MM.1S (cell line): ENCODE measurements around the gene DDIT3.

Experiments
- DNase-seq: peaks from one replicate; pipeline ENCODE4 v3.0.0-alpha.2; 2015
- H2AFZ ChIP-seq: fragments of 300-600 bp; sonication (generic); 2 replicates; pipeline ENCODE4 v1.6.0; 2016; ENCODE audit warnings: antibody characterized with exemption, low read length
- H3F3A ChIP-seq: fragments of 300-600 bp; sonication (generic); 2 replicates; pipeline ENCODE4 v1.6.1; 2016; ENCODE audit warnings: mild to moderate bottlenecking, antibody characterized with exemption, low read length, moderate library complexity, mixed read lengths; ENCODE audit not compliant: insufficient read depth
- H3K27ac ChIP-seq: fragments of 300-600 bp; sonication (generic); 2 replicates; pipeline ENCODE4 v1.5.1; 2016; ENCODE audit warnings: mild to moderate bottlenecking, low read length
- H3K27me3 ChIP-seq: fragments of 300-600 bp; sonication (generic); replicated peaks from 2 replicates; pipeline ENCODE4 v1.6.0; 2016; ENCODE audit warnings: low read length; ENCODE audit not compliant: insufficient read depth
- H3K36me3 ChIP-seq: fragments of 300-600 bp; sonication (generic); replicated peaks from 2 replicates; pipeline ENCODE4 v1.6.1; 2016; ENCODE audit warnings: mild to moderate bottlenecking, low read length, mixed read lengths; ENCODE audit not compliant: insufficient read depth
- H3K4me1 ChIP-seq: fragments of 300-600 bp; sonication (generic); 2 replicates; pipeline ENCODE4 v1.6.1; 2016; ENCODE audit warnings: low read length, mixed read lengths
- H3K4me2 ChIP-seq: fragments of 300-600 bp; sonication (generic); 2 replicates; pipeline ENCODE4 v1.6.0; 2016; ENCODE audit warnings: low read depth, low read length
- H3K4me3 ChIP-seq: fragments of 300-600 bp; sonication (generic); 2 replicates; pipeline ENCODE4 v1.5.1; 2016; ENCODE audit warnings: low read length, mixed read lengths
- H3K79me2 ChIP-seq: fragments of 300-600 bp; sonication (generic); 2 replicates; pipeline ENCODE4 v1.6.1; 2016; ENCODE audit warnings: mixed run types, low read length, mixed read lengths
- H3K9ac ChIP-seq: fragments of 300-600 bp; sonication (generic); 2 replicates; pipeline ENCODE4 v1.6.1; 2016; ENCODE audit warnings: low read length, mixed read lengths
- H3K9me2 ChIP-seq: fragments of 300-600 bp; sonication (generic); replicated peaks from 2 replicates; pipeline ENCODE4 v1.6.1; 2016; ENCODE audit warnings: mild to moderate bottlenecking, low read length, mixed read lengths; ENCODE audit not compliant: insufficient read depth
- H3K9me3 ChIP-seq: fragments of 300-600 bp; sonication (generic); replicated peaks from 2 replicates; pipeline ENCODE4 v1.6.1; 2016; ENCODE audit warnings: mild to moderate bottlenecking, low read length, mixed read lengths; ENCODE audit not compliant: insufficient read depth
- H4K20me1 ChIP-seq: fragments of 300-600 bp; sonication (generic); 2 replicates; pipeline ENCODE4 v1.6.1; 2016; ENCODE audit warnings: mild to moderate bottlenecking, low read length, moderate library complexity, mixed read lengths; ENCODE audit not compliant: insufficient read depth
- CTCF ChIP-seq: fragments of 300-600 bp; sonication (generic); IDR thresholded peaks from 2 replicates; pipeline ENCODE4 v1.5.1; 2016; ENCODE audit warnings: antibody characterized with exemption, low read length, mixed read lengths
- EZH2 ChIP-seq: fragments of 300-600 bp; sonication (generic); optimal IDR thresholded peaks from 2 replicates; pipeline ENCODE3; 2017; ENCODE audit warnings: low read depth, mild to moderate bottlenecking, antibody characterized with exemption, low read length, mixed read lengths
- EZH2phosphoT487 ChIP-seq: fragments of 300-600 bp; sonication (generic); IDR thresholded peaks from 2 replicates; pipeline ENCODE4 v1.6.1; 2018; ENCODE audit warnings: antibody characterized with exemption, low read length

DDIT3 gene

DNA sequence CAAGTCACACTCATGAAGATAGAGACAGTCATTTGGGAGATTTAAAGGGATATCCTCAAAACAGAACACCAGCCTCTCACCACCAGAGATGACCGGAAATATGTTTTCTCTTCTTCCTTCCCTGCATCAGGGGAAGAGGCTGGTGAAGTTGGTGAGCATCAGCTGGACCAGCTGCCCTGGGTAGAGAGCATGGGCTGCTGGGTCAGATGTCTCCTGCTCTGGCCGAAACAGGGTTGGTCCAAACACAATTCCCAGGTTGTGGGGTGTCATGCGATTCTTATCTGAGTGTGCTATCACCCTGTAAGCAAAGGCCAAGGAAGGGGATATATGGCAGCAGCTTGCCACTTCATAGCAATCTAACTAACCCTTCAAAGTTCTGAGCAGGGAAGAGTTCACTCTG is 47.9 kb downstream of the DDIT3 start:
- Histone ChIP-seq H2AFZ (no peak overlapping the region), H3K27me3 (peaks cover 11% of the 10 kb centered on the region; the same call in 1 of the 2 replicates), H3K9me3 (no peaks in the 10 kb centered on the region), H3K4me3 (no peak overlapping the region), H3K9me2 (no peaks in the 10 kb centered on the region), H3K4me1 (peaks cover 1% of the 10 kb centered on the region; the same call in 1 of the 2 replicates), H3K27ac (no peak overlapping the region), H3K9ac (no peak overlapping the region), H3K36me3 (no peaks in the 10 kb centered on the region), H3F3A (no peaks in the 10 kb centered on the region), H3K4me2 (no peak overlapping the region), H3K79me2 (no peaks in the 10 kb centered on the region), H4K20me1 (no peaks in the 10 kb centered on the region)
- no peak for DNase-seq
- TF ChIP-seq EZH2phosphoT487 (no peak), CTCF (no peak), EZH2 (no peak)

DNA sequence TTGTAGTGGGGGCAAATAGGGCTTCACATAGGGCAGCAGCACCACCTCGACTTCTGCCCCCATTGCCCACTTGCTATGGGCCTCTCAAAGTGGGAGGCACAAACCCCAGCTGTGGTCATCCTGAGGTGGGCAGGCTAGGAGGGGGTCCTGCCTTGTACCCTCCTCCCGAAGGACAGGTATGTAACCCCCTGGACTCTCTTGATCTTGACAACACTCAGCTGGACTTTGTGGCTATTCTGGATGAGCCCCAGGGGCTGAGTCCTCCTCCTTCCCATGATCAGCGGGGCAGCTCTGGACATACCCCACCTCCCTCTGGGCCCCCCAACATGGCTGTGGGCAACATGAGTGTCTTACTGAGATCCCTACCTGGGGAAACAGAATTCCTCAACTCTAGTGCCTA is 48.7 kb downstream of the DDIT3 start:
- H4K20me1 ChIP-seq = no peaks in the 10 kb centered on the region
- no peaks in the 10 kb centered on the region for H3K4me1 ChIP-seq
- H3K36me3 ChIP-seq = no peaks in the 10 kb centered on the region
- DNase-seq = no peak
- no peak overlapping the region for H3K27ac ChIP-seq
- H3K9me3 ChIP-seq = no peaks in the 10 kb centered on the region
- H3K4me2 ChIP-seq = no peak overlapping the region
- no peaks in the 10 kb centered on the region for H3K9me2 ChIP-seq
- TF ChIP-seq CTCF (no peak), EZH2phosphoT487 (no peak), EZH2 (no peak)
- no peak overlapping the region for H2AFZ ChIP-seq
- H3K79me2 ChIP-seq = no peaks in the 10 kb centered on the region
- H3K4me3 ChIP-seq = no peak overlapping the region
- peaks cover 18% of the 10 kb centered on the region for H3K27me3 ChIP-seq
- H3K9ac ChIP-seq = no peak overlapping the region
- H3F3A ChIP-seq = no peaks in the 10 kb centered on the region

GRCh38 chr12:57470970-57471656 is 49.2 kb downstream of the DDIT3 start:
- H3K4me2 ChIP-seq = no peak overlapping the region
- no peaks in the 10 kb centered on the region for H3F3A ChIP-seq
- H2AFZ ChIP-seq = no peak overlapping the region
- H3K9me3 ChIP-seq = no peaks in the 10 kb centered on the region
- no peak overlapping the region for H3K4me3 ChIP-seq
- DNase-seq = no peak
- H3K27ac ChIP-seq = no peak overlapping the region
- no peaks in the 10 kb centered on the region for H4K20me1 ChIP-seq
- no peaks in the 10 kb centered on the region for H3K4me1 ChIP-seq
- H3K36me3 ChIP-seq = no peaks in the 10 kb centered on the region
- H3K27me3 ChIP-seq = peaks cover 23% of the 10 kb centered on the region
- H3K9ac ChIP-seq = no peak overlapping the region
- H3K79me2 ChIP-seq = no peaks in the 10 kb centered on the region
- H3K9me2 ChIP-seq = no peaks in the 10 kb centered on the region
- TF ChIP-seq EZH2 = no peak
- TF ChIP-seq CTCF = no peak
- TF ChIP-seq EZH2phosphoT487 = no peak
